ENCODE results near the gene SLC6A5. TPM values are rescaled to one million over a fixed set of nuclear protein-coding genes. Genes with fewer than 3 reads are reported as not detected.

SLC6A5 gene
- polyA plus RNA-seq, 1 of the 3 experiments (the other 2 are of a cell fraction), result not detected

GRCh38 chr11:20632169-20632532 is 32.7 kb downstream of the SLC6A5 start:
- H3F3A ChIP-seq (replicated peaks; ENCODE audit: insufficient read depth), result no peaks in the 10 kb centered on the region
- H3K4me2 ChIP-seq, result no peak overlapping the region
- ChIA-PET CTCF (interaction anchor here (0.9 kb wide), 1 partner anchor 15 kb away, joined by 3 read pairs; no protein-coding TSS in a partner anchor), POLR2A (no interaction called here)
- no peaks in the 10 kb centered on the region for H3K9me2 ChIP-seq
- H2AFZ ChIP-seq (ENCODE audit: low read depth), result no peak overlapping the region
- no peak overlapping the region for H3K27ac ChIP-seq (ENCODE audit: low read depth in 2 of 2, low read length in 1 of 2)
- no peak overlapping the region for H3K9ac ChIP-seq
- no peaks in the 10 kb centered on the region for H3K36me3 ChIP-seq (replicated peaks in 1 of 2; ENCODE audit: control insufficient read depth in 1 of 2, insufficient read depth in 2 of 2, low read length in 1 of 2)
- no peak for DNase-seq
- no peaks in the 10 kb centered on the region; a peak in 1 of 4 replicates for H3K4me1 ChIP-seq (ENCODE audit: control insufficient read depth in 1 of 2, insufficient read depth in 2 of 2, low read depth in 1 of 2, low read length in 1 of 2)
- 17% methylated on average over 1 of the region's 1 CpG for WGBS (ENCODE audit: low lambda C conversion rate)
- no peak overlapping the region for H3K4me3 ChIP-seq (ENCODE audit: low read depth in 2 of 2, low read length in 1 of 2)
- no peaks in the 10 kb centered on the region for H3K9me3 ChIP-seq
- H4K20me1 ChIP-seq (ENCODE audit: insufficient read depth), result no peaks in the 10 kb centered on the region
- no peaks in the 10 kb centered on the region for H3K79me2 ChIP-seq (ENCODE audit: insufficient read depth)
- no peaks in the 10 kb centered on the region for H3K27me3 ChIP-seq (ENCODE audit: insufficient read depth)
- TF ChIP-seq MXI1 (IDR thresholded peaks at IDR 0.05; ENCODE audit: low read depth, low read length) (no peak), EP300 (IDR thresholded peaks at IDR 0.05; ENCODE audit: borderline replicate concordance in 1 of 2, low read depth in 1 of 2, low read length in 1 of 2) (no peak), NFIC (IDR thresholded peaks at IDR 0.05; ENCODE audit: borderline replicate concordance) (no peak), POLR2AphosphoS5 (IDR thresholded peaks at IDR 0.05; ENCODE audit: low read depth, low read length) (no peak), FOSL2 (IDR thresholded peaks at IDR 0.05; ENCODE audit: borderline replicate concordance, low read depth) (no peak), TCF12 (IDR thresholded peaks at IDR 0.05) (no peak), JUND (IDR thresholded peaks at IDR 0.05) (no peak), RCOR1 (IDR thresholded peaks at IDR 0.05; ENCODE audit: low read length) (no peak), YY1 (IDR thresholded peaks at IDR 0.05; ENCODE audit: low read depth) (no peak), RFX5 (IDR thresholded peaks at IDR 0.05; ENCODE audit: low read length) (no peak), CHD2 (IDR thresholded peaks at IDR 0.05; ENCODE audit: low read length, partially characterized antibody) (no peak)
- TF ChIP-seq, protein P1, sequence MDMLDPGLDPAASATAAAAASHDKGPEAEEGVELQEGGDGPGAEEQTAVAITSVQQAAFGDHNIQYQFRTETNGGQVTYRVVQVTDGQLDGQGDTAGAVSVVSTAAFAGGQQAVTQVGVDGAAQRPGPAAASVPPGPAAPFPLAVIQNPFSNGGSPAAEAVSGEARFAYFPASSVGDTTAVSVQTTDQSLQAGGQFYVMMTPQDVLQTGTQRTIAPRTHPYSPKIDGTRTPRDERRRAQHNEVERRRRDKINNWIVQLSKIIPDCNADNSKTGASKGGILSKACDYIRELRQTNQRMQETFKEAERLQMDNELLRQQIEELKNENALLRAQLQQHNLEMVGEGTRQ (IDR thresholded peaks at IDR 0.05; ENCODE audit: borderline replicate concordance, low read depth, low read length), result no peak

GRCh38 chr11:20634044-20634443 is 34.6 kb downstream of the SLC6A5 start:
- no peaks in the 10 kb centered on the region for H3K79me2 ChIP-seq (ENCODE audit: insufficient read depth)
- H2AFZ ChIP-seq (ENCODE audit: low read depth), result no peak overlapping the region
- ChIA-PET POLR2A (interaction anchor here (0.7 kb wide), 1 partner anchor 47 kb away, joined by 3 read pairs; no protein-coding TSS in a partner anchor), CTCF (interaction anchor here (1.4 to 2.3 kb wide), 4 partner anchors 14 to 279 kb away, joined by 3 to 10 read pairs (median 8); no protein-coding TSS in a partner anchor)
- TF ChIP-seq SMC3 (IDR thresholded peaks at IDR 0.05; ENCODE audit: low read depth, low read length) (peak; percentile 12; the same call in 1 of the 2 replicates), RCOR1 (IDR thresholded peaks at IDR 0.05; ENCODE audit: low read length) (no peak), MAX (IDR thresholded peaks at IDR 0.05; ENCODE audit: low read depth) (no peak), RAD21 (IDR thresholded peaks at IDR 0.05; ENCODE audit: low read length) (peak; percentile 50)
- TF ChIP-seq, protein P2, sequence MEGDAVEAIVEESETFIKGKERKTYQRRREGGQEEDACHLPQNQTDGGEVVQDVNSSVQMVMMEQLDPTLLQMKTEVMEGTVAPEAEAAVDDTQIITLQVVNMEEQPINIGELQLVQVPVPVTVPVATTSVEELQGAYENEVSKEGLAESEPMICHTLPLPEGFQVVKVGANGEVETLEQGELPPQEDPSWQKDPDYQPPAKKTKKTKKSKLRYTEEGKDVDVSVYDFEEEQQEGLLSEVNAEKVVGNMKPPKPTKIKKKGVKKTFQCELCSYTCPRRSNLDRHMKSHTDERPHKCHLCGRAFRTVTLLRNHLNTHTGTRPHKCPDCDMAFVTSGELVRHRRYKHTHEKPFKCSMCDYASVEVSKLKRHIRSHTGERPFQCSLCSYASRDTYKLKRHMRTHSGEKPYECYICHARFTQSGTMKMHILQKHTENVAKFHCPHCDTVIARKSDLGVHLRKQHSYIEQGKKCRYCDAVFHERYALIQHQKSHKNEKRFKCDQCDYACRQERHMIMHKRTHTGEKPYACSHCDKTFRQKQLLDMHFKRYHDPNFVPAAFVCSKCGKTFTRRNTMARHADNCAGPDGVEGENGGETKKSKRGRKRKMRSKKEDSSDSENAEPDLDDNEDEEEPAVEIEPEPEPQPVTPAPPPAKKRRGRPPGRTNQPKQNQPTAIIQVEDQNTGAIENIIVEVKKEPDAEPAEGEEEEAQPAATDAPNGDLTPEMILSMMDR (IDR thresholded peaks at IDR 0.05), result 0 out of 2 replicates have a peak, but pooled peaks have one; percentile 8
- H3F3A ChIP-seq (replicated peaks; ENCODE audit: insufficient read depth), result no peaks in the 10 kb centered on the region
- 58% methylated on average over 5 of the region's 5 CpGs for WGBS (ENCODE audit: low lambda C conversion rate)
- no peak overlapping the region for H3K4me3 ChIP-seq (ENCODE audit: low read depth in 2 of 2, low read length in 1 of 2)
- no peak overlapping the region for H3K4me2 ChIP-seq
- H3K9me3 ChIP-seq, result no peaks in the 10 kb centered on the region
- no peaks in the 10 kb centered on the region; a peak in 1 of 4 replicates for H3K4me1 ChIP-seq (ENCODE audit: control insufficient read depth in 1 of 2, insufficient read depth in 2 of 2, low read depth in 1 of 2, low read length in 1 of 2)
- DNase-seq, result no peak
- H3K27ac ChIP-seq (ENCODE audit: low read depth in 2 of 2, low read length in 1 of 2), result no peak overlapping the region
- no peaks in the 10 kb centered on the region for H4K20me1 ChIP-seq (ENCODE audit: insufficient read depth)
- no peaks in the 10 kb centered on the region for H3K36me3 ChIP-seq (replicated peaks in 1 of 2; ENCODE audit: control insufficient read depth in 1 of 2, insufficient read depth in 2 of 2, low read length in 1 of 2)
- no peaks in the 10 kb centered on the region for H3K9me2 ChIP-seq
- no peaks in the 10 kb centered on the region for H3K27me3 ChIP-seq (ENCODE audit: insufficient read depth)
- H3K9ac ChIP-seq, result no peak overlapping the region

All from SK-N-SH (cell line).